GM18867 (cell line): ENCODE measurements around the gene AIRE.
"Not testable (repeated sequence)": the region's sequence is repeated elsewhere in the genome, so short reads cannot be mapped to it uniquely, and the experiment has no call there.

Experiments used
- ATAC-seq: cut with Tn5 transposase; IDR thresholded peaks from one replicate; pipeline ENCODE4 v1.9.1; 2021; ENCODE audit warnings: mild to moderate bottlenecking, moderate library complexity; ENCODE audit not compliant: unreplicated experiment

Gene AIRE

DNA sequence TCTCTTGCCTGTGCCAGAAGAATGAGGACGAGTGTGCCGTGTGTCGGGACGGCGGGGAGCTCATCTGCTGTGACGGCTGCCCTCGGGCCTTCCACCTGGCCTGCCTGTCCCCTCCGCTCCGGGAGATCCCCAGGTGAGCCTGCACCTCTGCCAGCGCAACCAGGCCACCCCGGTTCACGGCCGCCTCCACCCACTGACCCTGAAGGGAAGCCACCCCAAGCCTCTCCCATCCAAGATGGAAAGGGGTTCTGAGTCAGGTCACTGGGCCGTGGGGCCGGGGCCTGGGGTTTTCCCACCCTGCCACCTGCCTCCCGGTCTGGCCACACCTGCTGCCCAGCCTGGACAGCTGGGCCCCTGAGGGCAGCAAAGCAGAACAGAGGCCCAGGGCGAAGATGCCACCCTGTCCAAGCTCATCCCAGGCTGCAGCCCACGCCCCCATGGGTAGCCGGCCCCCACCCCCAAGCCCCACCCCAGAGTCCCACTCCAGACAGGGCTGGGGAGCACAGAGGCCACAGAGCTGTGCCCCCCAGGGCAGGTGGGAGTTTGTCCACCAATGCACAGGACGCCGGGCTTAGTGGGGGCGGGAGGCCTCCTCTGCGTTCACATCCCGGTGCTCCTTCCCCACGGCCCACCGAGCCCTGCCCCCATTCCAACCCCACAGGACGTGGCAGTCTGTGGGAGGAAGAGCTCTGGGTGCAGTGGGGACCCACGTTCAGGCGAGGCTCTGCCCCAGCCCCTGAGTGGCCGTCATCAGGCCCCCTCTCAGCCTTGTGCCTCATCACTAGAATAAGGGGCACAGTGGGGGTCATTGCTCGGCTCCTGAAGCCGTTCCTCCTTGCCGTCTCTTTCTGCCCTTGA lies 5.6 kb downstream of the AIRE start:
- ATAC-seq, result no peak

- ATAC-seq, result no peak
Observed at GRCh38 chr21:44291936-44292811, 6.5 kb downstream of the AIRE start.

DNA sequence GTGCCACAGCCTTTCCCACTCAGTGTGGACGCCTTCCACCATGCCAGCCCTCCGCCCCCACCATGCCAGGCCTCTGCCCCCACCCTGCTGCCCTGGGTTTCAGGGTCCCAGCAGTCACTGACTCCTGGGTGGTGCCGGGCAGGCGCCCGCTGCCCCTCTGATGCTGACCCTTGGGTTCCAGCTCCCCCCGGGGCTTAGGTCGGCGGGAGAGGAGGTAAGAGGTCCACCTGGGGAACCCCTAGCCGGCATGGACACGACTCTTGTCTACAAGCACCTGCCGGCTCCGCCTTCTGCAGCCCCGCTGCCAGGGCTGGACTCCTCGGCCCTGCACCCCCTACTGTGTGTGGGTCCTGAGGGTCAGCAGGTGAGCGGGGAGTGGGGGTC lies 7.1 kb downstream of the AIRE start:
- ATAC-seq, result no peak

DNA sequence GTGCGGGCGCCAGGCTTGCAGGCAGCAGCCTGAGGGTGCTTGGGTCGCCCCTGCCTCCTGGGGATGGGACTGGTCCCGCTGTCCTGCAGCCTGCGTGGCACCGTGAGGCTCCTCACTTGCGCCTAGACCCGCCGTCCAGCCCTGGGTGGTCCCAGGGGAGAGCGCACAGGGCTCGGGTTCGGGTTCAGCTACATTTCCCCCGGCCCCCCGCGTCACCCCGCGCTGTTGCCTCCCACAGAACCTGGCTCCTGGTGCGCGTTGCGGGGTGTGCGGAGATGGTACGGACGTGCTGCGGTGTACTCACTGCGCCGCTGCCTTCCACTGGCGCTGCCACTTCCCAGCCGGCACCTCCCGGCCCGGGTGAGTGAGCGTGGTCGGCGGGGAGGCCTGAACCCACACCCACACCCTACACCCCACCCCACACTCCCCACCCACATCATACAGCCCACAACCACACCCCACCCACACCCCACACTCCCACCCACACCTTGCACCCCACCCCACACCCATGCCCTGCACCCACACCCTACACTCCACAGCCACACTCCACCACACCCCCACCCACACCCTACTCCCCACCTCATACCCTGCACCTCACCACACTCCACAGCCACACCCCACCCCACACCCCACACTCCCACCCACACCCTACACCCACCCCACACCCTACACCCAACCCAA lies 8.0 kb downstream of the AIRE start:
- no peak for ATAC-seq

- ATAC-seq, result no peak
Observed at GRCh38 chr21:44294391-44295162, 8.9 kb downstream of the AIRE start.

DNA sequence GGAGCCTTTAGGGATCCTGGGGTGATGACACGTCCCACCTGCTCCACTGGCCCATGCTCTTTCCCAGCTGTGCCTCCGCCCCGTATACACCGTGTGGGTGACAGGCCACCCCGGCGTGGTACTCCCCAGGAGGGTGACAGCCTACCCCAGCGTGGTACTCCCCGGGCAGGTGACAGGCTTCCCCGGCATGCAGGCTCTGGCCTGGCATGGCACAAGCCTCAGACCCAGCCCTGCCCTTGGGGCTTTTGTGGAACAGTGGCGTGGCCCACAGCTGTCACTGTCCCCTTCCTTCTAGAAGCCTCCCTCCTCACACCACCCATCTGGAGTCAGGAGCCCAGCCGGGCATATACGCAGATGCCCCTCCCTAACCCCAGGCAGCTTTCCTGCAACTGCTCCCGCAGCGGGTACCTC lies 9.5 kb downstream of the AIRE start:
- no peak for ATAC-seq

DNA sequence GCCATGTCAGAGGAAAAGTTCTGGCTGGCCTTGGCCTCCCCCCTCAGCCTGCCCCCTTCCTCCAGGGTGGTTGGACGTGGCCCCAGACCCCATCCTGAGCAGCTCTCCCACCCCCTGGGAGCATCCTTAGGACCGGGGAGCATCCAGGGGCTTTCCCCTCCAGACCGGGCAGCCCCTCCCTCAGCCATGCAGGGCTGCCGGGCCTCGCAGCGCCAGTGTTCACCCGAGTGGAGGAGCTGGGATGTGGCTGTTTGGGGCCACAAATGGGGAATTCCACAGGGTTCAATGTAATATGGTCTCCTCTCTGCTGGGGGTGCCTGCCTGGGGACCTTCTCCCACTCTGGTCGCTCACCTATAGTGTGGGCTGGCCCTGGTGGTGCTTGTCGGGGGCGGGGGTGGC lies 10.0 kb downstream of the AIRE start:
- no peak for ATAC-seq

GRCh38 chr21:44296103-44296519 lies 10.4 kb downstream of the AIRE start:
- ATAC-seq, result no peak

DNA sequence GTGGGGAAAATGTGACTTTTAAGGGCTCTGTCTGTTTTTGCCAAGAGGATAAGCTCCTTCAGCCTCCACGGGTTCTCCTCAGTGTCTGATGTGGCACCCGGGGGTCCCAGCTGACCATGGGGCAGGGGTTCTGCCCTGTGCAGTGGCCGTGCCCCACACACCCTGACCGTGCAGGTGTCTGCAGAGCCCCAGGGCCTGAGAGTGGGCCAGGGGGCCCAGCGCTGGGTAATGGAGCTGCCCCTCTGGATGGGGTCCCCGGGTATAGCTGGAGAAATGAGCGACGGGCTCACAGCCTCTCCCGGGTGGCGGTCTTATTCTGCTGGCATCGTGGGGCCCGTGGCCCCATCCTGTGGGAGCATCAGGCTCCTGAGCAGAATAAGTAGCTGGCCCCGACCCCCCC lies 11.2 kb downstream of the AIRE start:
- no peak for ATAC-seq

DNA sequence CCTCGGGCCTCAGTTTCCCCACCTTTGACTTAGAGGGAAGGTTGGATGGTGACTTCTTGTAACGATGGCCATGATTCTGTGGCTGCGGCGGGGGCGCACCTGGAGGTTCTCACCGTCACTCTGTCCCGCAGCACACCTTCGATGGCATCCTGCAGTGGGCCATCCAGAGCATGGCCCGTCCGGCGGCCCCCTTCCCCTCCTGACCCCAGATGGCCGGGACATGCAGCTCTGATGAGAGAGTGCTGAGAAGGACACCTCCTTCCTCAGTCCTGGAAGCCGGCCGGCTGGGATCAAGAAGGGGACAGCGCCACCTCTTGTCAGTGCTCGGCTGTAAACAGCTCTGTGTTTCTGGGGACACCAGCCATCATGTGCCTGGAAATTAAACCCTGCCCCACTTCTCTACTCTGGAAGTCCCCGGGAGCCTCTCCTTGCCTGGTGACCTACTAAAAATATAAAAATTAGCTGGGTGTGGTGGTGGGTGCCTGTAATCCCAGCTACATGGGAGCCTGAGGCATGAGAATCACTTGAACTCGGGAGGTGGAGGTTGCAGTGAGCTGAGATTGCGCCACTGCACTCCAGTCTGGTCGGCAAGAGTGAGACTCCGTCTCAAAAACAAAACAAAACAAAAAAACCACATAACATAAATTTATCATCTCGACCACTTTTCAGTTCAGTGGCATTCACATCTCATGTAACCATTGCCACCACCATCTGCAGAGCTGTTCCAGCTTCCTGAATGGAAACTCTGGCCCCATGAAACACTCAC lies 12.0 kb downstream of the AIRE start:
- ATAC-seq, result no peak

- ATAC-seq, result no peak
Observed at GRCh38 chr21:44298301-44298700, 12.6 kb downstream of the AIRE start.

DNA sequence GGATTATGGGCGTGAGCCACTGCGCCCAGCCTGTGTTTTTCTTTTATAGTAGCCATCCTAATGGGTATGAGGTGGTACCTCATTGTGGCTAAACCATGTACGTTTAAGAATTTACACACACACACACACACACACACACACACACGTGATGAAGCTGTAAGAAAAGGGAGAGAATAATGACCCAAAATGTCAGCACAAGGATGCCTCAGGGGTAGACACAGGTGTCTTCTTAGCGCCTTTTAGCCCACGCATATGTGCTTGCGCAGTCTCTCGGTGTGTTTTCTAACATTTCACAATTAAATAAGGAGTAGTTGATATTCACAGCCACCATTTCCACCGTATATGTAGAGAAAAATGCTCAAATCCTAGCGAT lies 13.4 kb downstream of the AIRE start:
- ATAC-seq, result no peak

- peak; percentile 62 for ATAC-seq
Observed at GRCh38 chr21:44299458-44300261, 14.0 kb downstream of the AIRE start, which contains the start of gene PFKL. PFKL (plus strand) TSS chr21:44300053; CDS start chr21:44300106, 53 bp downstream.

- peak; percentile 38 for ATAC-seq
Observed at GRCh38 chr21:44300262-44300959, 14.7 kb downstream of the AIRE start.

DNA sequence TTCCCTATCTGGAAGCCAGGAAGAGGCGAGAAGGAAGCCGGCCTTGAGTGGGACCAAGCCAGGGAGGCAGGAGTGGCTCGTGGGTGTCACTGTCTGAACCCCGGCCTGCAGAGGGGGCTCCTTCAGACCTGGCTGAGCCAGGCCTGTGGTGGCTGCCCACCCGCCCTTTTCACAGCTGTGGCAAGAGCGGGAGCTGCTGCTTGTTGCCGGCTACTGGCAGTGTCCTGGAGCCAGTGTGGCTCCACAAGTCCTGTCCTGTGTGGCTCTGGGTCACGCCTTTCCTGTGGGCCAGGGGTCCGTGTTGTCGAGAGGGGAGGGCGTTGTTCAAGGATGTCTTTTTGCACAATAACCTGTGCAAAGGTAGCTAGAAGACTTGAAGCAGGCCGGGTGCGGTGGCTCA lies 15.5 kb downstream of the AIRE start:
- no peak for ATAC-seq

DNA sequence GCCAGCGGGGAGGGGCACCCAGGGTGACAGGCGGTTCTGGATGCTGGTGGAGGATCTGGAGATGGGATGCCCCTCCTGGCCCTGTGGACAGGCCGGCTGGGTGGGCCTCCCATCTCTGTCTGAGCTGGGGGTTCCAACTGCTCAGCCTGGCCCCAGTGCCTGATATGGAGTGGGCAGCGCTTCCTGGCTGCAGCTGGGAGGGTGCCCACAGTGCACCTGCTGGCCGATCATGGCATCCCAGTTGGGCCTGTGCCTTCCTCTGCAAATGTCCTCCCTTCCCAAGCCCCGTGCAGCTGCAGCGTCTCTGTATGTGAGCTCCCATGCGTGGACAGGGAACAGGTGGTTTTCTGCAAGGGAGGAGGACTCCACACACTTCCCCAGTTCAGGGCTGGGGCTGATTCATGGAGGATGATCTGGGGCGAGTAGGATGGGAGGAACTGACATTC lies 16.3 kb downstream of the AIRE start:
- no peak for ATAC-seq

- not testable (repeated sequence) for ATAC-seq
Observed at GRCh38 chr21:44302573-44303401, 17.1 kb downstream of the AIRE start.
